Mesendoderm (in vitro differentiated cells): ENCODE results near the gene BRD3OS.

Source experiments
- DNase-seq: peaks from one replicate; pipeline ENCODE4 v3.0.0; 2013
- H2AK5ac ChIP-seq: 2 replicates; pipeline ENCODE4 v1.6.1; 2013; ENCODE audit warnings: low read length, inconsistent platforms
- H2BK120ac ChIP-seq: 2 replicates; pipeline ENCODE4 v1.6.1; 2013; ENCODE audit warnings: low read depth, mild to moderate bottlenecking, low read length, moderate library complexity, mixed read lengths
- H2BK15ac ChIP-seq: replicated peaks from 2 replicates; pipeline ENCODE4 v1.6.1; 2013; ENCODE audit warnings: low read depth, mild to moderate bottlenecking, moderate library complexity
- H2BK5ac ChIP-seq: 2 replicates; pipeline ENCODE4 v1.6.1; 2013; ENCODE audit warnings: low read length, inconsistent platforms
- H3K18ac ChIP-seq: 2 replicates; pipeline ENCODE4 v1.6.1; 2013; ENCODE audit warnings: mild to moderate bottlenecking, low read length, mixed read lengths
- H3K23ac ChIP-seq: one replicate; pipeline ENCODE4 v1.6.1; 2013; ENCODE audit warnings: low read length
- H3K27ac ChIP-seq: 2 replicates; pipeline ENCODE4 v1.5.1; 2013; ENCODE audit warnings: low read depth, mild to moderate bottlenecking, inconsistent platforms, low read length, moderate library complexity
- H3K27me3 ChIP-seq: 2 replicates; pipeline ENCODE4 v1.6.1; 2013; ENCODE audit warnings: low read length, control low read depth, mild to moderate bottlenecking, inconsistent platforms; ENCODE audit not compliant: insufficient read depth, poor library complexity
- H3K36me3 ChIP-seq: 2 replicates; pipeline ENCODE4 v1.6.1; 2013; ENCODE audit warnings: low read length, inconsistent platforms; ENCODE audit not compliant: control insufficient read depth, insufficient read depth
- H3K4ac ChIP-seq: one replicate; pipeline ENCODE4 v1.6.1; 2013; ENCODE audit warnings: low read depth, mild to moderate bottlenecking, low read length, moderate library complexity
- H3K4me1 ChIP-seq: 2 replicates; pipeline ENCODE4 v1.6.1; 2013; ENCODE audit warnings: low read depth, low read length, inconsistent platforms; ENCODE audit not compliant: control insufficient read depth
- H3K4me2 ChIP-seq: 2 replicates; pipeline ENCODE4 v1.6.1; 2013; ENCODE audit warnings: low read length
- H3K4me3 ChIP-seq: 2 replicates; pipeline ENCODE4 v1.5.1; 2013; ENCODE audit warnings: mild to moderate bottlenecking, low read length
- H3K56ac ChIP-seq: one replicate; pipeline ENCODE4 v1.6.1; 2013; ENCODE audit warnings: low read length
- H3K79me1 ChIP-seq: 2 replicates; pipeline ENCODE4 v1.6.1; 2013; ENCODE audit warnings: low read length, inconsistent platforms
- H3K79me2 ChIP-seq: 2 replicates; pipeline ENCODE4 v1.6.1; 2013; ENCODE audit warnings: mild to moderate bottlenecking, low read length; ENCODE audit not compliant: control insufficient read depth, insufficient read depth
- H3K9ac ChIP-seq: 2 replicates; pipeline ENCODE4 v1.6.1; 2013; ENCODE audit warnings: low read length, inconsistent platforms
- H4K5ac ChIP-seq: one replicate; pipeline ENCODE4 v1.6.1; 2013; ENCODE audit warnings: low read length
- H4K8ac ChIP-seq: one replicate; pipeline ENCODE4 v1.6.1; 2013; ENCODE audit warnings: low read depth, mild to moderate bottlenecking, control low read depth, low read length, moderate library complexity
- WGBS: extraction: QIAGEN DNeasy Blood & Tissue Kit; methylation state at CpG from one replicate; pipeline ENCODE4 v1.1.7; 2013; ENCODE audit warnings: low lambda C conversion rate, missing lambda C conversion rate; ENCODE audit not compliant: insufficient coverage; ENCODE audit errors: extremely low coverage; 5-methylcytosine and 5-hydroxymethylcytosine counted together

BRD3OS gene

GRCh38 chr9:133995012-133995896, 30.0 kb upstream of the BRD3OS start:
- no peak overlapping the region for H3K27ac ChIP-seq
- DNase-seq = peak; percentile 20

GRCh38 chr9:133996531-133997520, 28.5 kb upstream of the BRD3OS start:
- Histone ChIP-seq H2BK5ac (no peak overlapping the region), H3K27me3 (no peaks in the 10 kb centered on the region), H3K9ac (no peak overlapping the region), H3K79me1 (no peaks in the 10 kb centered on the region), H3K4me1 (no peaks in the 10 kb centered on the region), H3K4me2 (no peak overlapping the region), H3K56ac (no peak overlapping the region), H3K23ac (no peak overlapping the region), H4K8ac (no peak overlapping the region), H3K36me3 (no peaks in the 10 kb centered on the region), H2AK5ac (no peak overlapping the region), H2BK120ac (no peak overlapping the region), H3K79me2 (no peaks in the 10 kb centered on the region), H4K5ac (no peak overlapping the region), H3K18ac (no peak overlapping the region), H2BK15ac (no peak overlapping the region), H3K4me3 (no peak overlapping the region), H3K4ac (no peak overlapping the region), H3K27ac (no peak overlapping the region)
- WGBS = no CpG with 5 or more reads among the region's 24 CpGs
- DNase-seq = no peak

More at GRCh38 chr9:133995012-133995896, 30.0 kb upstream of the BRD3OS start:
- no peaks in the 10 kb centered on the region for H3K27me3 ChIP-seq
- H3K36me3 ChIP-seq = no peaks in the 10 kb centered on the region
- H3K18ac ChIP-seq = no peak overlapping the region
- H4K8ac ChIP-seq = no peak overlapping the region
- no peak overlapping the region for H3K56ac ChIP-seq
- no peak overlapping the region for H2BK5ac ChIP-seq
- peaks cover 2% of the 10 kb centered on the region for H3K79me1 ChIP-seq
- H4K5ac ChIP-seq = no peak overlapping the region
- H3K4ac ChIP-seq = no peak overlapping the region
- peaks cover 2% of the 10 kb centered on the region for H3K79me2 ChIP-seq
- no peaks in the 10 kb centered on the region for H3K4me1 ChIP-seq
- no peak overlapping the region for H3K4me3 ChIP-seq
- no peak overlapping the region for H2BK15ac ChIP-seq
- no peak overlapping the region for H3K4me2 ChIP-seq
- H3K23ac ChIP-seq = no peak overlapping the region
- H2BK120ac ChIP-seq = no peak overlapping the region
- WGBS = no CpG with 5 or more reads among the region's 17 CpGs
- H3K9ac ChIP-seq = no peak overlapping the region
- H2AK5ac ChIP-seq = no peak overlapping the region

GRCh38 chr9:133997584-133997983, 27.7 kb upstream of the BRD3OS start:
- no peak overlapping the region for H3K18ac ChIP-seq
- H3K4me2 ChIP-seq = no peak overlapping the region
- H3K9ac ChIP-seq = no peak overlapping the region
- no peak overlapping the region for H3K4me3 ChIP-seq
- no peak overlapping the region for H4K5ac ChIP-seq
- no peaks in the 10 kb centered on the region for H3K4me1 ChIP-seq
- no peak overlapping the region for H4K8ac ChIP-seq
- no peaks in the 10 kb centered on the region for H3K27me3 ChIP-seq
- no peak for DNase-seq
- no peak overlapping the region for H3K4ac ChIP-seq
- no peak overlapping the region for H2AK5ac ChIP-seq
- 100% methylated on average over 1 of the region's 2 CpGs for WGBS
- H2BK120ac ChIP-seq = no peak overlapping the region
- H3K36me3 ChIP-seq = no peaks in the 10 kb centered on the region
- no peaks in the 10 kb centered on the region for H3K79me1 ChIP-seq
- no peak overlapping the region for H2BK15ac ChIP-seq
- H3K27ac ChIP-seq = no peak overlapping the region
- no peak overlapping the region for H3K56ac ChIP-seq
- H3K23ac ChIP-seq = no peak overlapping the region
- no peaks in the 10 kb centered on the region for H3K79me2 ChIP-seq
- no peak overlapping the region for H2BK5ac ChIP-seq

- no peak for DNase-seq
- Histone ChIP-seq H2AK5ac (no peak overlapping the region), H3K27me3 (no peaks in the 10 kb centered on the region)
Measured at GRCh38 chr9:133998915-133999595, 26.2 kb upstream of the BRD3OS start.

GRCh38 chr9:133999851-134000265, 25.4 kb upstream of the BRD3OS start:
- H3K18ac ChIP-seq = no peak overlapping the region
- H3K9ac ChIP-seq = no peak overlapping the region
- no peaks in the 10 kb centered on the region for H3K79me1 ChIP-seq
- no peak overlapping the region for H3K23ac ChIP-seq
- no peak overlapping the region for H2BK120ac ChIP-seq
- no peaks in the 10 kb centered on the region for H3K4me1 ChIP-seq
- no peaks in the 10 kb centered on the region for H3K27me3 ChIP-seq
- H3K56ac ChIP-seq = no peak overlapping the region
- DNase-seq = no peak
- no CpG with 5 or more reads among the region's 6 CpGs for WGBS
- no peak overlapping the region for H4K8ac ChIP-seq
- no peak overlapping the region for H2AK5ac ChIP-seq
- no peak overlapping the region for H2BK5ac ChIP-seq
- no peaks in the 10 kb centered on the region for H3K36me3 ChIP-seq
- H3K79me2 ChIP-seq = no peaks in the 10 kb centered on the region
- H3K4me2 ChIP-seq = no peak overlapping the region
- no peak overlapping the region for H3K4ac ChIP-seq
- H4K5ac ChIP-seq = no peak overlapping the region
- no peak overlapping the region for H3K27ac ChIP-seq
- no peak overlapping the region for H2BK15ac ChIP-seq
- H3K4me3 ChIP-seq = no peak overlapping the region

More at GRCh38 chr9:133998915-133999595, 26.2 kb upstream of the BRD3OS start:
- no peak overlapping the region for H3K56ac ChIP-seq
- no peak overlapping the region for H3K4me2 ChIP-seq
- H3K4ac ChIP-seq = no peak overlapping the region
- 100% methylated on average over 1 of the region's 1 CpG for WGBS
- H3K4me1 ChIP-seq = no peaks in the 10 kb centered on the region
- H2BK15ac ChIP-seq = no peak overlapping the region
- H3K79me1 ChIP-seq = no peaks in the 10 kb centered on the region
- H3K18ac ChIP-seq = no peak overlapping the region
- no peak overlapping the region for H2BK5ac ChIP-seq
- no peak overlapping the region for H3K4me3 ChIP-seq
- no peak overlapping the region for H3K27ac ChIP-seq
- H3K36me3 ChIP-seq = no peaks in the 10 kb centered on the region
- H2BK120ac ChIP-seq = no peak overlapping the region
- H3K23ac ChIP-seq = no peak overlapping the region
- H3K9ac ChIP-seq = no peak overlapping the region
- no peak overlapping the region for H4K5ac ChIP-seq
- H3K79me2 ChIP-seq = no peaks in the 10 kb centered on the region
- no peak overlapping the region for H4K8ac ChIP-seq
